ENCODE data around the gene TMEM41B.
"Not testable (repeated sequence)": the region's sequence is repeated elsewhere in the genome, so short reads cannot be mapped to it uniquely, and the experiment has no call there.

The TMEM41B gene, protein sequence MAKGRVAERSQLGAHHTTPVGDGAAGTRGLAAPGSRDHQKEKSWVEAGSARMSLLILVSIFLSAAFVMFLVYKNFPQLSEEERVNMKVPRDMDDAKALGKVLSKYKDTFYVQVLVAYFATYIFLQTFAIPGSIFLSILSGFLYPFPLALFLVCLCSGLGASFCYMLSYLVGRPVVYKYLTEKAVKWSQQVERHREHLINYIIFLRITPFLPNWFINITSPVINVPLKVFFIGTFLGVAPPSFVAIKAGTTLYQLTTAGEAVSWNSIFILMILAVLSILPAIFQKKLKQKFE

DNA sequence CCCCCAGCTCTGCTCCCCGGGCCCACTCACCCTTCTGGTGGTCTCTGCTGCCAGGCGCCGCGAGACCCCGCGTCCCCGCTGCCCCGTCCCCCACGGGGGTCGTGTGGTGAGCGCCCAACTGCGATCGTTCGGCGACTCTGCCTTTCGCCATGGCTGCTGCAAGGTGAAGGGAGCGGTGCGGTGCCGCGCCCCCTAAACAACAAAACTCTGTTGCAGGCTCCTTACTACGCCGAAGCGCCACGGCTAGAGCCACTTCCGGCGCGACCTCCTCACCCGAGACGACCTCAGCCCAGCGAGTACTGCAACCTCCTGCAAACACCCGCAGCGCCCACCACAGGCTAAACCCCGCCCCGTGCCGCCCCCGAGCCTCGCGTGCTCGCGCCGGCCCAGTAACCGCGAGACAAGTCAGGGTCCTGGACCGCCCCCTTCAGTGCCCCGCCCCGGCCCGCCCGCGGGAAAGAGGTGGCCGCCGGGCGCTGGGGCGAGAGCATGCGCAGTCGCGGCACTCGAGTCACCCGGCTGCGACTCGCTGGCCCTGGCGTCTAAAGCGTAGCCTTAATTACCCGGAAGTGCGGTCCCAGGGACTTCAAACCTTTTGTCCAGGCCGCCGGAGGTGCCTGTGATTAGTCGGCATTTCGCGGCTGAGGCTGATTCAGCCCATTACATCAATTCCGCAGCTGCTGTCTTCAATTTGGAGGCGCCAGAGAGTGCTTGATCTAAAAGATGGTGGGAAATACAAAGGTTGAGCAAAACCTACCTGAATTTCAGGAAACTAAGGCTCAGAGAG lies at the start of gene TMEM41B:
Gene TMEM41B (minus strand): TSS at position 303 of the 787 bp plus-strand sequence. CDS start 152 bp downstream, at position 151.
- H3K27me3 ChIP-seq (ENCODE audit: insufficient read depth, low read length) = no peaks in the 10 kb centered on the region
- H3K4me3 ChIP-seq (ENCODE audit: low read length) = peak within 1 kb of the TSS; percentile 91
- no peaks in the 10 kb centered on the region for H3K36me3 ChIP-seq (ENCODE audit: insufficient read depth, low read length)
- H2AFZ ChIP-seq (ENCODE audit: low read depth, low read length) = peak within 1 kb of the TSS; percentile 87
- no peaks in the 10 kb centered on the region for H3K9me3 ChIP-seq (ENCODE audit: low read length)
- H3K4me1 ChIP-seq (ENCODE audit: insufficient read depth, low read length) = peaks cover 13% of the 10 kb centered on the region

DNA sequence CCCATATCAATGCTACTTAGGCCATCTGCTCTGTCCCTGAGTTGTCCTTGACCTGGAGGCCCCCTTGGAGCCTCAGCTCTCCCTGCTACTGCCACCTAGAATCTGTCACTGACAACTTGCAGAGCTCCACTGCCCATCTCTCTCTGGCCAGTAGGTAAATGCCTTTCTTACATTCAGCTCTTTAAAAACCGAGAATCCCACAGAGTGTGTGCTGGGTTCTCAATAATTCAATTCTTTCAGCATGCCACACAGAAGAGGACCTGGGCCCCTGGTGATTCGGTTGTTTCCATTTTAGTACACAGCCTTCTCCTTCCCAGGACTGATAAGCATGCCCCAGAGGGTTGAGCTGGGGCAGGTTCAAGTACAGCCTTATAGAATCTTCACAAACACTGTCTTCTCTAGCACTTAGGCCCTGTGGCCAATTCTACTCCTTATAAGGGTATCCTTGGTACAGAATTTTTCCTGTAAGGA lies 48.0 kb upstream of the TMEM41B start:
- Histone ChIP-seq H3K4me3 (ENCODE audit: low read length) (no peak overlapping the region), H2AFZ (ENCODE audit: low read depth, low read length) (peak overlapping the region; percentile 71), H3K27me3 (ENCODE audit: insufficient read depth, low read length) (no peaks in the 10 kb centered on the region), H3K4me1 (ENCODE audit: insufficient read depth, low read length) (peaks cover 4% of the 10 kb centered on the region), H3K9me3 (ENCODE audit: low read length) (no peaks in the 10 kb centered on the region), H3K36me3 (ENCODE audit: insufficient read depth, low read length) (no peaks in the 10 kb centered on the region)

DNA sequence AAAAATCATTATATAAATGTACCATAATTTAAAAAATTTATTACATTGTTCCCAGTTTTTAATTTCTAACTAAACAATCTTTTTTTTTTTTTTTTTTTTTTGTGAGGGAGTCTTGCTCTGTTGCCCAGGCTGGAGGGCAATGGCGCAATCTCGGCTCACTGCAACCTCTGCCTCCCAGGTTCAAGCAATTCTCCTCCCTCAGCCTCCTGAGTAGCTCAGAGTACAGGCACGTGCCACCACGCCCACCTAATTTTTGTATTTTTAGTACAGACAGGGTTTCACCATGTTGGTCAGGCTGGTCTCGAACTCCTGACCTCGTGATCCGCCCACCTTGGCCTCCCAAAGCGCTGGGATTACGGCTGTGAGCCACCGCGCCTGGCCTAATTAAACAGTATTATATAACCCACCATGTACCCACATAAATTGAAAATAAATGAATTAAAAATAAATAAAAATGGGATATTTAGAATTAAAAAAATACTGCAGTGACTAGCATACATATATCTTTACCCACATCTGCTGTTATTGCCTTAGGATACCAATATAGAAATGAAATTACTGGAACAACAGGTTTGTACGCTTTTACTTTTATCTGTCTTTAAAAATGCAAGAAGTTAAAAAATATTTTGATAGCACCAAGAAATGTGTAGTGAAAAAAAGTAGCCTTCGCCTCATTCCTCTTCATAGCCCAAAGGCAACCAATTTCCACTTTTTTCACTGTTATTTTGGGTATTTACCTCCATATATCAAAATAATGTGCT lies 46.6 kb upstream of the TMEM41B start:
- H3K9me3 ChIP-seq (ENCODE audit: low read length); H3K36me3 ChIP-seq (ENCODE audit: insufficient read depth, low read length); H3K4me3 ChIP-seq (ENCODE audit: low read length); H2AFZ ChIP-seq (ENCODE audit: low read depth, low read length); H3K4me1 ChIP-seq (ENCODE audit: insufficient read depth, low read length); H3K27me3 ChIP-seq (ENCODE audit: insufficient read depth, low read length): not testable (repeated sequence)

DNA sequence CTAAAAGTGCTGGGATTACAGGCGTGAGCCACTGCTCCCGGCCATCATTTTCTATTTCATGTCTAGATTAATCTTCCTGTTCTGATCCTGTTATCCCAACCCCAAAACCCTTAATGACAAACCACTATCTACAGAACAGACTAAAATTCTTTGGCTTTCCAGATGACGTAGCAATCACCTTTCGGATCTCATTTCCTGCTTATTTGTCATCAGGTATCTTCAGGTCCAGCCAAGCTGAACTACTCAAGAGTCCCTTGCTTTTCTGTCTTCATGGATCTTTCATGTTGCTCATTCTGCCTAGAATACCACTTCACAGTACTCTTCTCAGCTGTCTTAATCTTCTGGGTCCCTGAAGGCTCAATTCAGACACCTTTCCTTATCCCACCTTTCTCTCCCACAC lies 42.6 kb upstream of the TMEM41B start:
- H3K4me1 ChIP-seq (ENCODE audit: insufficient read depth, low read length) = no peaks in the 10 kb centered on the region
- no peaks in the 10 kb centered on the region for H3K9me3 ChIP-seq (ENCODE audit: low read length)
- H3K4me3 ChIP-seq (ENCODE audit: low read length) = no peak overlapping the region
- no peaks in the 10 kb centered on the region for H3K36me3 ChIP-seq (ENCODE audit: insufficient read depth, low read length)
- H3K27me3 ChIP-seq (ENCODE audit: insufficient read depth, low read length) = no peaks in the 10 kb centered on the region
- no peak overlapping the region for H2AFZ ChIP-seq (ENCODE audit: low read depth, low read length)

DNA sequence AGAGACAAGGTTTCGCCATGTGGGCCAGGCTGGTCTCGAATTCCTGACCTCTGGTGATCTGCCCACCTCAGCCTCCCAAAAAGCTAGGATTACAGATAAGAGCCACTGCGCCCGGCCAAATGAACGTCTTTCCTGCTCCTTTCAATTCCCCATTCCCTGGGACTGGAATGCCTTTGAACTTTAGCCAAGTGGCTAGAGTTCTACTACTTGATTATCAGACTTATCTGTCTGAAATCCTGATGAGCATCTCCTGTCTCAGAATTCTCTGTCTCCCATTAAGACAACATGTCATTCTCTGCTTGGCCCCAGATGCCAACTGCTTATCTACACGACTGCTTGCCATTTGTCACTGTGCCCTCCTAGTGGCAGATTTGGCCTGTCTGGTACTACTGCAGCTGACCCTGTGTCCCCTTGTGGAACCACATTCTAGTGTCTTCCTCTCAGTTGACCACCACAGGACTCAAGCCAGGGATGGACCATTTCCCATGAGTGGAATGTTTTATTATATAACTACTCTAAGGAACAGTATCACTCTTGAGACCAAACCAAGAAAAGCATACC lies 37.0 kb upstream of the TMEM41B start:
- Histone ChIP-seq H3K9me3 (ENCODE audit: low read length) (no peaks in the 10 kb centered on the region), H3K36me3 (ENCODE audit: insufficient read depth, low read length) (no peaks in the 10 kb centered on the region), H2AFZ (ENCODE audit: low read depth, low read length) (no peak overlapping the region), H3K4me1 (ENCODE audit: insufficient read depth, low read length) (no peaks in the 10 kb centered on the region), H3K27me3 (ENCODE audit: insufficient read depth, low read length) (no peaks in the 10 kb centered on the region), H3K4me3 (ENCODE audit: low read length) (no peak overlapping the region)

DNA sequence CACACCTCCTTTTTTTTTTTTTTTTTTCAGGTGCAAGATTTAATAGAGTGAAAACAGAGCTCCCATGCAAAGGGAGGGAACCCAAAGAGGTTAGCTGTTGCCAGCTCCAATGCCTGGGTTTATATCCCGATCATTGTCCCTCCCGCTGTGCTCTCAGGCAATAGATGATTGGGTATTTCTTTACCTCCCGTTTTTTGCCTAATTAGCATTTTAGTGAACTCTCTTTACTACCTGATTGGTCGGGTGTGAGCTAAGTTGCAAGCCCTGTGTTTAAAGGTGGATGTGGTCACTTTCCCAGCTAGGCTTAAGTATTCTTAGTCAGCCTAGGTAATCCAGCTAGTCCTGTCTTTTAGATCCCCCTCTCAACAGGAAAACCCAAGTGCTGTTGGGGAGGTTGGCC lies 33.4 kb upstream of the TMEM41B start:
- not testable (repeated sequence) for H3K4me3 ChIP-seq (ENCODE audit: low read length); H2AFZ ChIP-seq (ENCODE audit: low read depth, low read length); H3K36me3 ChIP-seq (ENCODE audit: insufficient read depth, low read length); H3K9me3 ChIP-seq (ENCODE audit: low read length); H3K27me3 ChIP-seq (ENCODE audit: insufficient read depth, low read length); H3K4me1 ChIP-seq (ENCODE audit: insufficient read depth, low read length)

DNA sequence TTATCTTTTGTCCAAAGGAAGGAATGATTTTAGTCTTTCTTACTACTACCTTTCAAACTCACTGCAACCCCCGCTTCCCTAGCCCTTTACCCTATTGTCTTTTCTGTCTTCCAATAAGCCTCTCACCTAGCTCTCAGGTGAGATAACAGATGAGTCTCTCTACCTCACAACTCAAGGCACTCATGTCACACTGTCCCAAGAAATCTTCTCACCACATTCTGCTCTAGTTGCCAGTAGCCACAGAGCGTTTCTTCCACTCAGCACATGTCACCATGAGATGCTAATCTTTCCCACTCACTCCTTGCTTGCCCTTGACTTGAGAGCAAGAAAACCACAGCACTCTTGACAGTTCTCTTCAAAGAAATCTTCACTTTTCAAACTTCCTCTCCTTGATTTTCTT lies 32.7 kb upstream of the TMEM41B start:
- Histone ChIP-seq H3K9me3 (ENCODE audit: low read length) (no peaks in the 10 kb centered on the region), H2AFZ (ENCODE audit: low read depth, low read length) (no peak overlapping the region), H3K4me1 (ENCODE audit: insufficient read depth, low read length) (no peaks in the 10 kb centered on the region), H3K27me3 (ENCODE audit: insufficient read depth, low read length) (no peaks in the 10 kb centered on the region), H3K36me3 (ENCODE audit: insufficient read depth, low read length) (no peaks in the 10 kb centered on the region), H3K4me3 (ENCODE audit: low read length) (no peak overlapping the region)

DNA sequence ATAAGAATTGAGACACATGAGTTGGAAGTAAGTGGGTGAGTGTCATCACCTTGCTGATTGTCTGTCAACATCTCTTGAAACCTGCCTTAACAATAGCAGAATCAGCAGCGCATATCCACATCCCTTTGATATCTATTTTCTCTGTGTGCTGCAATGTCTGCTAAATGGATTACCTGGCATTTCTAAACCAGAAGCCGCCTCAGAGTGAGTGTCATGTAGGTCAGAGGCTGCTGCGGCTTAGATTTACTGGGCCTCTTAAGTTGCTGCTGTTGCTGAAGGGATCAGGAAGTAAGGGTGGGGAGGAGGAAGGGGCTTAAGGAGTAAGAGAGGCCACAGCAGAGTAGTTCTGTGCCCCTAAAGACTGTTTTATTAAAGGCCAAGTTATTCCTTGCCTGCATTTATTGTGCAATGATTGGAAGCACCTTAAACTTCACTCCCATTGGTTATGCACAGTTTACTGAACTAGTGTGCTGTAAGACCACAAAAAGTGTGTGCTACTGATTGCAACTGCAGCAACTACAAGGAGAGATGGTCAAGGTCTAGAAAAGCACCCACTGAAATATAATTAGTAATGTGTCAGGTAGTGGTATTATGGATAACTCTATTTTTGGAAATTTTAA lies 29.8 kb upstream of the TMEM41B start:
- no peaks in the 10 kb centered on the region for H3K4me1 ChIP-seq (ENCODE audit: insufficient read depth, low read length)
- H3K4me3 ChIP-seq (ENCODE audit: low read length) = no peak overlapping the region
- H3K9me3 ChIP-seq (ENCODE audit: low read length) = no peaks in the 10 kb centered on the region
- H3K27me3 ChIP-seq (ENCODE audit: insufficient read depth, low read length) = no peaks in the 10 kb centered on the region
- H2AFZ ChIP-seq (ENCODE audit: low read depth, low read length) = no peak overlapping the region
- H3K36me3 ChIP-seq (ENCODE audit: insufficient read depth, low read length) = no peaks in the 10 kb centered on the region

DNA sequence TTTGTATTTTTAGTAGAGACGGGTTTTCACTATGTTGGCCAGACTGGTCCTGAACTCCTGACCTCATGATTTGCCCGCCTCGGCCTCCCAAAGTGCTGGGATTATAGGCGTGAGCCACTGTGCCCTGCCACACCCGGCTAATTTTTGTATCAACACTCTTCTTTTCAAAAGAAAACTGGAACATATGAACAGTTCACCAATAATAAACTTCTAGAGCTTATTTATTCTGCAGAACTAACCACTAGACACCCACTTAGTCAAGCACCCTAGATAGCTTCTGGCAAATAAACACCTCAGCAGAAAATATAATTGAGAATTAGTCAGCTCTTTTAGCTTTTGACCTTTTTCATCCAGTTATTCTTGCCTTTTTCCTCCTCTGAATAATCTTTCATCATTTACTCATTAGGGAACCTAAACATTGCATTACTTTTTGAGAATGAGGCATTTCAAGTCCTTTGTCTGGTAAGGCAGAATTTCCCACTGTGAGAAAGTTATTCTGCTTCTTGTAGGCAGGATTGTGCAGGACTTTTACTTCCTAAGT lies 27.3 kb upstream of the TMEM41B start:
- H2AFZ ChIP-seq (ENCODE audit: low read depth, low read length) = no peak overlapping the region
- H3K36me3 ChIP-seq (ENCODE audit: insufficient read depth, low read length) = no peaks in the 10 kb centered on the region
- no peak overlapping the region for H3K4me3 ChIP-seq (ENCODE audit: low read length)
- H3K4me1 ChIP-seq (ENCODE audit: insufficient read depth, low read length) = no peaks in the 10 kb centered on the region
- no peaks in the 10 kb centered on the region for H3K9me3 ChIP-seq (ENCODE audit: low read length)
- no peaks in the 10 kb centered on the region for H3K27me3 ChIP-seq (ENCODE audit: insufficient read depth, low read length)

DNA sequence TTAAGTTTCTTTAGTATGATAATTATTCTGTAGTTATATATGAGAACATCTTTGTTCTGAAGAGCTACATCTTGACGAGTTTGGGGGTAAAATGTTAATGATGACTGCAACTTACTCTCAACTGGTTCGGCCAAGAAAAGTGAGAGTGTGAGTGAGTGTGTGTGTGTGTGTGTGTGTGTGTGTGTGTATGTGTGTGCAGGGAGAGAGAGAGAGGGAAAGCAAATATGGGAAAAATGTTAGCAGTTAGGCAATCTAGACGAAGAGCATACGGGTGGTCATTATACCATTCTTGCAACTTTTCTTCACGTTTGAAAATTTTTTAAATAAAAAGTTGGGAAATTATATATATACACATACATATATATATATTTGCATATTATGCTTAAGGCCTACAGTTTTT lies 18.3 kb upstream of the TMEM41B start:
- Histone ChIP-seq H3K27me3 (ENCODE audit: insufficient read depth, low read length) (no peaks in the 10 kb centered on the region), H3K9me3 (ENCODE audit: low read length) (no peaks in the 10 kb centered on the region), H2AFZ (ENCODE audit: low read depth, low read length) (no peak overlapping the region)

DNA sequence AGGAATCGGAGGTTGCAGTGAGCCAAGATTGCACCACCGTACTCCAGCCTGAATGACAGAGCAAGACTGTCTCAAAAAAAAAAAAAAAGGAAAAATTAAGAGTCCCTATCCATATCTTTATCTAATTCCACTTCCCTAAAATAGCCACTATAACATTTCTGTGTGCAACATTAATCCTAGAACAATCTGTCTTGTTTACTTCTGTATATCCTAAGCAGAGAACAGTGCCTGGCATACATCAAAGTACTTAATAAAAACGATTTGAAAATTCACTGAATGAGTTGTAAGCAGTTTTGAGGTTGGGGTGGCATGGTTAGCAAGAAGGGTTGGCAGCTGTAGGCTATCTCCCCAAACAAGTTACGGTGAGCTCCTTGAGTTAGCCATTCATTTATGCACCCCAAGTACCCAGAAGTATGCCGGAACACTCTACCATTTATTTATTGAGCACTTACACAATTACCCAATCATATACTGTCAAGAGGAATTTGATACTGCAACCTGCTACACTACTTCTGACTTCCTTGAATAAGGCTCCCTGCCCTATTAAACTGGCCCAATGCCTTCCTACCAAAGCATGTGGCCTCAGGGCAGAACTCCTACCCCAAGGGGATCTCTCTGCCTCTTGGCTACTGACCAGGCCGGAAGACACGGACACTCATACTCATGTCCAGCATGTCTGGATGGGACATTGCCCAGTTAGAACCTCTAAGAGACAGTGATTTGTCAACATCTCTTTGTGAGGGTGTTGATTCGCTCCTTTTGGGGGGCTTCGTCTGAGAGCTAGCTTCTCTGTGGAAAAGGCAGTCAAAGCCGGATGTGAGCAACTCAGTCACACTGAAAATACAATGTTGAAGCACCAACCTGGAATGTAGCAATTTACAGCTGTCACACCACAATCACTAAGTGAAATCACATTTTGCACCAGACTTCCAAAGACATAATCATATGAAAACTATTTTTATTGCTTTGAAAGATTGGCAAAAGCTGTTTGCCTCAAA lies 16.3 kb upstream of the TMEM41B start:
- Histone ChIP-seq H3K4me1 (ENCODE audit: insufficient read depth, low read length) (no peaks in the 10 kb centered on the region), H3K36me3 (ENCODE audit: insufficient read depth, low read length) (no peaks in the 10 kb centered on the region), H2AFZ (ENCODE audit: low read depth, low read length) (no peak overlapping the region), H3K4me3 (ENCODE audit: low read length) (no peak overlapping the region), H3K9me3 (ENCODE audit: low read length) (no peaks in the 10 kb centered on the region), H3K27me3 (ENCODE audit: insufficient read depth, low read length) (no peaks in the 10 kb centered on the region)

More for the DNA sequence above, 18.3 kb upstream of the TMEM41B start:
- H3K4me3 ChIP-seq (ENCODE audit: low read length) = no peak overlapping the region
- no peaks in the 10 kb centered on the region for H3K4me1 ChIP-seq (ENCODE audit: insufficient read depth, low read length)
- H3K36me3 ChIP-seq (ENCODE audit: insufficient read depth, low read length) = no peaks in the 10 kb centered on the region
